NCI-H2171 (cell line): ENCODE measurements around the gene ZER1.

Source experiments
- DNase-seq: peaks from one replicate; lab custom pipeline; 2025; lab: John Stamatoyannopoulos, UW

ZER1 gene

DNA sequence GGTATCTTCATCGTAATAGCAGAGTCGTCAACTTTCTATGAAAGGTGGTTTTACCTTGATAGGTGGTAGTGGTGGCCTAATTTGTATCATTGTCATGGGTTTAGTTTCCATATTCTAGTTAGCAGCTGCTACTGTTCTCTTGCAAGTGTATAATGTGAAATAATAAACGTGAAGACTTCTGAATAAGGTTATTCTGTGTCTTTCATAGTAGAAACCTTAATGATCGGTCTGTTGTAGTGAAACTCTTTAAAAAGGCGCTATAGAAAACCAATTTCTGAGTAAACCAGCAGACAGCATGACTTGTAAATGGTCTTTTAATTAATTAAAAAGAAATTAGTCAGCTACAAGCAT, 81.1 kb downstream of the ZER1 start:
- no peak for DNase-seq

DNA sequence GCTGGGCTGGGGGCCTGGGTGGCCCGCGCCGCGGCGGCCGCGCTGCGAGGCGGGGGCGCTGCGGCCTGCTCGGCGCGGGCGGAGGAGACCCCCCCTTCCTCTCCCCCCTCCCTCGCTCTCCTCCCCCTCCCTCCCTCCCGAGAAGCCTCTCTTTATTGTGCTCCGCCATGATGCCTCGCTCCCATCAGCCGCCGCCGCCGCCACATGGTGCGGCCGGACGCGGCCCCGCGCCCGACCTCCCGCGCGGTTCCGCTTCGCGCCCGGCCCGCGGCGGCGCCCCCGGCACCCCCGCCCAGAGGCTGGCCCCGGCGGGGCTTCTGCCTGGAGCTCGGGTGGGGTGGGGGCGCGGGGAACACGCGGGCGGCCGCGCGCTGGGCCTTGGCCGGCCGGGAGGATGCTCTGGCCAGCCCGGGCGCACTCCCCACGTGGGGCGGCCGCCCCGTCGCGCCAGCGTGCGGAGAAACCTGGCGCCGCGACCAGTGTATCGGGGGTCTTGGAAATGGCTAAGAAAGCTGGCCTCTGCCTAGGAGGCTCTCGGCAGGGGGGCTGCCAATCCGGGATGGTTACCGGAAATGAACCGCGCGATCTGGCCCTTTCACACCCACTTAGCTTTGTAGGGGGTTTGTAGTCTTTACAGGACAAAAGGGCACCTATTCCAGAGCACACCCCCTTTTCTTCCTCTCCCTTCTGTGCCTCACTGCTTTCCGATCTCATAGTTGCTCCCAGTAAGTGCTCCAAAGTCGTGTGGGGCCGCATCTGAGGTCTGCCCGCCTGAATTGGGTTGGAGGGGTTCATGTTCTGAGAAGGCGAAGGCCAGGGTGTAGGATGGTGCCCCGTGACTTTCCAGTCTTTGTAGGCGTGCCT, 81.7 kb downstream of the ZER1 start:
- peak; percentile 73 for DNase-seq

DNA sequence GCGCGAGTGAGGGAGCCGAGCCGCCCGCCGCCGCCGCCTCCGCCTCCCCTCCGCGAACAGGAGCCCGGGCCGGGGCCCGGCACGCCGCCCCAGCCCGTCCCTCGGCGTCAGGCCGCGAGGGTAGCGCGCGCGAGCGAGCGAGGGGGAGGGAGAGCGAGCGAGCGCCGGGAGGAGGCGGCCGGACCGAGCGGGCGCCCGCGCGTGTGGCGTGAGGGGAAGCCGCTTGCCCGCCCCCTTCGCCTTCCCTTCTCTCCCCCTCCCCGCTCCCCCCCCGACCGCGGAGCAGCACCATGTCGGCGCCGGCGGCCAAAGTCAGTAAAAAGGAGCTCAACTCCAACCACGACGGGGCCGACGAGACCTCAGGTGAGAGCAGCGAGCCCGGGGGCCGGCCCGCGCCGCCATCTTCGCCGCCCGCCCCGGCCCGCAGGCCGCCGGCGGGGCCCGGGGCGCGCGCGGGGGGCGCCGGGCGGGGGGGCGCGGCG, 82.4 kb downstream of the ZER1 start:
- DNase-seq = peak; percentile 69

DNA sequence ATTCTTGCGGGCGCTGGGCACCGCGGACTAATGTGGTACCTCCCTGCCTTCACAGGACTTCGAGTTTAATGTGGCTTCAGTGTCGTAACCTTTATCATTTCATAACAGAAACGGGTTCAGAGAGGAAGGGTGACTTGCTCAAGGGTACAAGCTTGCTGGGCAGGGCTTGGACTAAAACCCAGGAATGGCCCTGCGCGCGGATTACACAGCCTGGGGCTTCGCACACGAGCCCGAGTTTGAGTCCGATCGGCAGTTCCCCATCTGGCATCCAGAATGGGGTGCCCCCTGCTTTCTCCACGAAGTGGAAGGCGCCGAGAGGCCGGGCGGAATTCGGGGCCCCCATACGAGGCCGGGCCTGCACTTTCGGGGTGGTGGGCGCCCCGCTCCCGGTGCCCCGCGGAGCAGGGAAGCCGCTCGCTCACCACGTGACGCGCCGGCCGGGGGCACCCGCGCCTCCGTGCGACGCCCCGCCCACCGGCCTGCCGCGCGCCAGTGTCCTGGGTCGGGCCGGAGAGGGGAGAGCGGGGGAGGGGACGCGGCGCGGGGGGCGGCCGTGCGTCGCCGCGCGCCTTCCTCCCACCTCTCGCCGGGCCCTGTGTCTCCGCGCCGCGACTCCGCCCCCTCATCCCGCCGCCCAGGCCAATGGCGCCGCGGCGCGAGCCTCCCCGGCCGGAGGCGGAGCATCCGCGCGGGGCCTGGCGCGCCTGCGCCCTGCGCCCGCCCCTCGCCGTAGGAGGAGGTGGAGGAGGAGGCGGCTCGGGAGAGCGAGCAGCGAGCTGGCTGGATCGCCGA, 83.0 kb downstream of the ZER1 start, which contains the start of gene SET:
Gene SET (plus strand): TSS at position 722 of the 792 bp plus-strand sequence. CDS start 361 bp downstream, outside the sequence.
- DNase-seq = peak; percentile 99

DNA sequence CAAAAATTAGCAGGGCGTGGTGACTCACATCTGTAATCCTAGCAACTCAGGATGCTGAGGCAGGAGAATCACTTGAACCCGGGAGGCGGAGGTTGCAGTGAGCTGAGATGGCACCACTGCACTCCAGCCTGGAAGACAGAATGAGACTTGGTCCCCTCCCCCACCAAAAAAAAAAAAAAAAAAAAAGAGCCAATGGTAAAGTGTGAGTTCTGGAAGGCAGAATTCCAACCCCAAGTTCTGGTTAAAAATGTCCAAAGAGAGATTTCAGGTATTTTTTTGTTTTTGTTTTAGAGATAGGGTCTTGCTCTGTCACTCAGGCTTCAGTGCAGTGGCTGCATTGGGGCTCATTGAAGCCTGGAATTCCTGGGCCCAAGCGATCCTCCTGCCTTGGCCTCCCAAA, 84.3 kb downstream of the ZER1 start:
- no peak for DNase-seq

DNA sequence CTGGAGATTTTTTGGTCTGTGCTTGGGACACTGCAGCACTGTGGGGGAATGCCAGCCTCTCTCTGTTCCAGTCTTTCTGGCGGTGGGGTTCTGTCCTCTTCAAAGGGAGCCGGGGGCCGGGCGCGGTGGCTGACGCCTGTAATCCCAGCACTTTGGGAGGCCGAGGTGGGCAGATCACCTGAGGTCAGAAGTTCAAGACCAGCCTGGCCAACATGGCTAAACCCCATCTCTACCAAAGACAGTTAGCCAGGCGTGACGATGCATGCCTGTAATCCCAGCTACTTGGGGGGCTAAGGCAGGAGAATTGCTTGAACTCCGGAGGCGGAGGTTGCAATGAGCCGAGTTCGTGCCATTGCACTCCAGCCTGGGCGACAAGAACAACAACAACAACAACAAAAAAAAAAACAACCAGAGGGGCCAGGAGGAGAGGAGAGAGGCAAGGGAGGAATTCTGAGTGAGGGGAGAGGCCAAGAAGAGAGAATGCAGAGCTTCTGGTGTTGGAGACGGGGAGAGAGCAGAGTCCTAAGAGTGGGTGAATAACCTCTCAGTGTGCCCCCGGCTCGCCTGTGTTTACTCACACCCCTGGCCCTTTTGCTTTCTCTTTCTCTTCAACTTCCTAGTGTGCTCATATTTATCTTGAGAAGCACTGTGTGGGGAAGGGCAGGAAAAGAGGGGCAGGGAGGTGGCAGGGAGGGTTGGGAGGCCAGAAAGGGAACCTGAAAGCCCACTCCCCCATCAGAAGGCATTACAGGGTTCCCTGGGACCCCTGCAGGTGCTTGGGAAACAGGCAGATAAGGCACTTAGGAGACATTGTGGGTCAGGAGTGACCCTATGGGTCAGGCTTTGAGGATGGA, 85.9 kb downstream of the ZER1 start:
- DNase-seq = no peak

DNA sequence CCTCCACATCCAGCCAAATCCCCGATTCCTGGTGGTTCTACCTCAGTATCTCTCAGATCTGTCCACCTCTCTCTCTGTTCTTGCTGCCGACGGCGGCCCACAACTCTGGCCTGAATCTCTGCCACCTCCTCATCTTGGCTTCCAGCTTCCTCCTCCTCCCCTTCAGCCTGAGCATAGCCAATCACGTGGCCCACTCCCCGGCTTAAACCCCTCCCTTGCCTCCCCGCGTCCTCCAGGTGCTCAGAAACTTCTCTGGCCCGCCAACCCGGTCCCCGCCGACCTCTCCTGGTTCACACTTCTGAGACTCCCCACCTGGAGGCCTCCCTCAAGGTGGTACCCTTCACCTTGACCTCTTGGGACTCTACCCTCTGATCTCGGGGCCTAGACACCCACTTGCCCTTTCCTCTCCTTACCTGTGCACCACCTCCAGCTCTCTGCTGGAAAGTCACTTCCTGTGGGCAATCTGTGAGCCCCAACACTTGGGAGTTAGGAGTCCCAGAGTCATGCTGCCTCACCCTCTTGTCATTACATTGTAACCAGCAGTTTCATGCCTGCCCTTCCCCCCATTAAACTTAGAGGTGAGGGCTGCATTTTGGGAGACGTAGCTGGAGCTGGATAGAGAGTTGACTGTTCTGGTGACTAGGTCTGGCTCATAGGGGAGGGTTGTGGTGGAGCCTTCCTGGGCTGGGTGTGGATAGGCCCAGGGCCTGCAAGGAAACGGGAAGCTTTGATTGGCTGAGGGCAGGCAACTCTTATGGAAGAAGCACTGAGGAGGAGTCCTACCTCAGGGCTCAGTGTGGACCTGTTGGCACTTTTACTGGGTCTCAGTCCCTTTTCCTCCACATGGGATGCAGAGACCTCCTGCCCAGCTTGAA, 87.2 kb downstream of the ZER1 start:
- DNase-seq = no peak

DNA sequence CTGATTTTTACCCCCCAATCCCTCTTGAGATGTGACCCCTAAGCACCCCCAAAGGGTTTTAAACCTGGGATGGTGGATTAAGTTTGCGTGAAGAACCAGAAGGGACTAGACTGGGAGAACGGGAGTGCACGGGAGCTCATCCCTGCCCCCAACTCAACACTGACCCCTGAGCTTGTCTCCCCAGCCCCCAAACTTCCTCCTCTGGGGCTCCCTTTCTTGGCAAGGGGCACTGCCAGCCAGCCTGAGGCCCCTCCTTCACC, 87.7 kb downstream of the ZER1 start:
- no peak for DNase-seq

DNA sequence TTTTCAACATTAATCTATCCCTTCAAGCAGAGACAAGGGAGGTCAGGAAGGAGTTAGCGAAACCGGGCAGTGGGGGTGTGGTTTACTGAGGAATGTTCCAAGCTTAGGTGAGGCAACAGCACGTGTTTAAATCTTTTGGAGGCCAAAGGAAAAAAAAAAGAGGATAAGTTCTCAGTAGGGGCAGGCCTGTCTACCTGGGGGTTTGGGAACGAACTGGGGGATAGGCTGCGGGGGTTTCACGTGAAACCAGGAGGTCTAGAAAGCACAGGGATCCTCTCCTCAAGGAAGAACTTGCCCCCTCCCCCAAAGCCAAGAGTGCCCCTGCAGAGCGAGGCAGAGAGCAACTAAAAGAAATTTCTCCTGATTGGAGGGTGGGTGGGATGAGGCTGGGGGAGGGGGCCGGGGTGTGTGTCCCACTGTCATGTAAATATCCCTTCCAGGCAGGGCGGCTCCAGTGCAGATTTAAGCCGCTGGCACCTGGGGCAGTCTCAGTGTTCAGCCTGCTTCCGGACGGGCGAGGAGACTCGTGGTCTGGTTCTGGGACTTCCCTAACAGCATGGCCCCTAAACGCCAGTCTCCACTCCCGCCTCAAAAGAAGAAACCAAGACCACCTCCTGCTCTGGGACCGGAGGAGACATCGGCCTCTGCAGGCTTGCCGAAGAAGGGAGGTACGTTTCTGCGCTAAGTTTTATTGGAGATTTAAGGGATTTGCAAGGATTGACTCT, 88.2 kb downstream of the ZER1 start:
- DNase-seq = no peak
